K562 (cell line): ENCODE results near the gene TMEM123. TPM values are rescaled to one million over a fixed set of nuclear protein-coding genes. Genes with fewer than 3 reads are reported as not detected.

ENCODE experiments used
- ILF3 ChIP-seq: fragments of 450-650 bp; IDR thresholded peaks from 2 replicates; pipeline ENCODE4 v1.6.1; 2018; ENCODE audit warnings: antibody characterized with exemption, mild to moderate bottlenecking, moderate library complexity, borderline replicate concordance
- NR2C1 ChIP-seq, 2 experiments: fragments of 450-650 bp; IDR thresholded peaks; 2 replicates each; pipeline ENCODE4 v1.6.1; 2017; ENCODE audit warnings: mild to moderate bottlenecking in 2 of 2, antibody characterized with exemption in 1 of 2, inconsistent platforms in 1 of 2, missing compliant biosample characterization in 1 of 2, missing genetic modification characterization in 1 of 2
- POLR2H ChIP-seq: IDR thresholded peaks from 2 replicates; pipeline ENCODE4 v1.6.1; 2016; ENCODE audit warnings: missing genetic modification characterization, low read depth, mild to moderate bottlenecking, control low read depth, missing compliant biosample characterization, moderate library complexity
- RBM15 ChIP-seq: fragments of 200-400 bp; formaldehyde crosslinking; IDR thresholded peaks from 2 replicates; pipeline ENCODE4 v1.6.1; 2018; ENCODE audit warnings: mild to moderate bottlenecking, low read length, moderate library complexity; ENCODE audit not compliant: insufficient read depth
- ZBTB1 ChIP-seq: sonication (generic); formaldehyde crosslinking; IDR thresholded peaks from 2 replicates; pipeline ENCODE4 v1.8.1; 2023; ENCODE audit warnings: missing genetic modification reagents, low read depth, mild to moderate bottlenecking, borderline replicate concordance
- ZBTB40 ChIP-seq, 2 experiments: fragments of 450-650 bp in 1 of 2; sonication (generic) in 1 of 2; formaldehyde crosslinking in 1 of 2; IDR thresholded peaks; 2 replicates each; pipeline versions ENCODE4 v1.7.1 to v1.9.0; 2016 to 2022; ENCODE audit warnings: inconsistent platforms in 1 of 2, mild to moderate bottlenecking in 1 of 2, missing genetic modification reagents in 1 of 2
- ZNF217 ChIP-seq: sonication (generic); formaldehyde crosslinking; IDR thresholded peaks from 2 replicates; pipeline ENCODE4 v1.8.0; 2022; ENCODE audit warnings: mild to moderate bottlenecking, missing genetic modification reagents
- polyA plus RNA-seq, 8 experiments: library from polyadenylated mRNA; depleted of rRNA in 4 of 8; stranded (reverse) in 5 of 8; unstranded in 3 of 8; fragments of >200 nt; fragmentation: Nextera tagmentation in 2 of 8; fragmentation: Illumina TruSeq in 1 of 8; extraction: Ambion mirVana in 2 of 8; extraction: Trizol in 1 of 8; gene quantifications; 2 replicates each; pipeline versions ENCODE4 v1.2.1 to v1.2.3, GENCODE V29; 2011 to 2014; ENCODE audit warnings: inconsistent platforms in 1 of 8, missing spikeins in 1 of 8
- total RNA-seq, 7 experiments: library from RNA; depleted of rRNA in 6 of 7; stranded (reverse); fragments of >200 nt in 6 of 7; fragmentation: Illumina TruSeq in 2 of 7; extraction: Trizol in 2 of 7; gene quantifications; 2 replicates each; pipeline versions ENCODE4 v1.2.1 to v1.2.3, GENCODE V29; 2011 to 2021; ENCODE audit warnings: low replicate concordance in 1 of 7

TMEM123 gene
- total and polyA plus RNA-seq, 9 of the 15 experiments (the other 6 are each of a cell fraction or from before 2014, with no cell fraction given): 19.8 to 344 (median 82.4) TPM

- TF ChIP-seq ZBTB40 (IDR thresholded peaks at IDR 0.05) (peak; percentile 78), ZBTB40 (CRISPR knock-in tag; IDR thresholded peaks at IDR 0.05) (peak; percentile 45; the same call in 1 of the 2 replicates), NR2C1 (IDR thresholded peaks at IDR 0.05) (no peak), NR2C1 (tag; IDR thresholded peaks at IDR 0.05) (no peak), ZBTB1 (CRISPR knock-in tag) (no peak), POLR2H (tag) (peak; percentile 48; the same call in 1 of the 2 replicates), ILF3 (no peak), ZNF217 (CRISPR knock-in tag) (no peak), RBM15 (no peak)
Observed at GRCh38 chr11:102386136-102386734, 66.3 kb downstream of the TMEM123 start (continued).
